Myocyte (in vitro differentiated cells): ENCODE measurements around the gene VCL. TPM values are rescaled to one million over a fixed set of nuclear protein-coding genes. Genes with fewer than 3 reads are reported as not detected.
A peak's percentile ranks its signal among the peaks of the same experiment; 100 is the strongest.
"Not testable (repeated sequence)": the region's sequence is repeated elsewhere in the genome, so short reads cannot be mapped to it uniquely, and the experiment has no call there.

Experiments used
- DNase-seq: peaks from one replicate; pipeline ENCODE4 v3.0.0-alpha.2; 2012; ENCODE audit warnings: low read depth
- total RNA-seq: library from RNA; depleted of rRNA; stranded (reverse); fragments of >200 nt; gene quantifications from 2 replicates; pipeline ENCODE4 v1.2.3, GENCODE V29; 2014

The VCL gene
- total RNA-seq, 1 donor from 2014 or later: 240 TPM

- DNase-seq: no peak
These were observed 26.1 kb upstream of the VCL start for GRCh38 chr10:73971636-73972354.

- no peak for DNase-seq
These were observed 24.5 kb upstream of the VCL start for GRCh38 chr10:73973427-73973826.

GRCh38 chr10:73974309-73974946, 23.5 kb upstream of the VCL start:
- DNase-seq: no peak

- DNase-seq: no peak
These were observed 22.5 kb upstream of the VCL start for GRCh38 chr10:73975388-73975787.

- no peak for DNase-seq
These were observed 18.6 kb upstream of the VCL start for GRCh38 chr10:73979141-73979808.

GRCh38 chr10:73979809-73980433, 18.0 kb upstream of the VCL start:
- DNase-seq: no peak

- DNase-seq: no peak
These were observed 16.1 kb upstream of the VCL start for GRCh38 chr10:73981812-73982211.

- DNase-seq: no peak
These were observed 14.5 kb upstream of the VCL start for GRCh38 chr10:73983096-73984047.

- no peak for DNase-seq
These were observed 8.2 kb upstream of the VCL start for GRCh38 chr10:73989594-73990150.

- DNase-seq: no peak
These were observed 6.6 kb upstream of the VCL start for GRCh38 chr10:73991203-73991883.

GRCh38 chr10:73991884-73992245, 6.1 kb upstream of the VCL start:
- DNase-seq: no peak

- no peak for DNase-seq
These were observed 4.8 kb upstream of the VCL start for GRCh38 chr10:73992899-73993788.

- DNase-seq: no peak
These were observed 2.9 kb upstream of the VCL start for GRCh38 chr10:73995035-73995358.

GRCh38 chr10:73997461-73997786, 492 bp upstream of the VCL start:
- DNase-seq: no peak

GRCh38 chr10:73998623-73998928, 660 bp downstream of the VCL start:
- no peak for DNase-seq

- DNase-seq: peak; percentile 82
These were observed 1.2 kb downstream of the VCL start for GRCh38 chr10:73998929-73999691.

- DNase-seq: no peak
These were observed 1.8 kb downstream of the VCL start for GRCh38 chr10:73999703-74000102.

- DNase-seq: not testable (repeated sequence)
These were observed 2.3 kb downstream of the VCL start for GRCh38 chr10:74000244-74000643.
